Measurements from ENCODE around the gene CLSTN2.
A peak's percentile ranks its signal among the peaks of the same experiment; 100 is the strongest.

Gene CLSTN2

GRCh38 chr3:140092848-140093536 lies 158.0 kb downstream of the CLSTN2 start:
- no peaks in the 10 kb centered on the region for H3K79me2 ChIP-seq (ENCODE audit: control insufficient read depth, insufficient read depth, low read length, poor library complexity)
- H3K4me2 ChIP-seq (ENCODE audit: low read length): no peak overlapping the region
- peaks cover 3 to 4% of the 10 kb centered on the region in 2 experiments for H3K4me1 ChIP-seq (ENCODE audit: control insufficient read depth in 1 of 2, insufficient read depth in 2 of 2, low read length in 2 of 2)
- no peak overlapping the region for H3K23ac ChIP-seq (ENCODE audit: low read length)
- DNase-seq: no peak
- H3K27ac ChIP-seq (ENCODE audit: low read depth, low read length): no peak overlapping the region
- no CpG with 5 or more reads among the region's 8 CpGs for WGBS (ENCODE audit: extremely low coverage, insufficient coverage, insufficient read length)
- no peak overlapping the region for H3K9ac ChIP-seq (ENCODE audit: low read length)
- H2AFZ ChIP-seq (ENCODE audit: insufficient read depth, low read length, poor library complexity): no peak overlapping the region
- H3K36me3 ChIP-seq (ENCODE audit: control insufficient read depth in 1 of 2, insufficient read depth in 2 of 2, low read length in 2 of 2): no peaks in the 10 kb centered on the region
- H2BK5ac ChIP-seq (ENCODE audit: low read depth, low read length, poor library complexity): no peak overlapping the region
- no peak overlapping the region for H4K12ac ChIP-seq (ENCODE audit: low read depth, low read length)
- no peak overlapping the region for H3K18ac ChIP-seq (ENCODE audit: low read length)
- H3K14ac ChIP-seq (ENCODE audit: low read length): no peak overlapping the region
- H4K91ac ChIP-seq (ENCODE audit: low read depth, low read length): no peak overlapping the region
- H3K4ac ChIP-seq (ENCODE audit: low read depth, low read length): no peak overlapping the region
- no peaks in the 10 kb centered on the region for H3K27me3 ChIP-seq (ENCODE audit: insufficient read depth, low read length)
- H3K4me3 ChIP-seq (ENCODE audit: low read depth, low read length): no peak overlapping the region
- H3K9me3 ChIP-seq (ENCODE audit: insufficient read depth, low read depth, low read length): peaks cover 4% of the 10 kb centered on the region
- H4K8ac ChIP-seq (ENCODE audit: low read depth, low read length): no peak overlapping the region
- H3K79me1 ChIP-seq (ENCODE audit: low read length): no peaks in the 10 kb centered on the region
- H2AK5ac ChIP-seq (ENCODE audit: low read length): no peak overlapping the region
- H2BK120ac ChIP-seq (ENCODE audit: insufficient read depth, low read length, poor library complexity): no peak overlapping the region
- H2BK12ac ChIP-seq (ENCODE audit: low read length): no peak overlapping the region

GRCh38 chr3:140093742-140094141 lies 158.8 kb downstream of the CLSTN2 start:
- Histone ChIP-seq H3K79me1 (ENCODE audit: low read length) (no peaks in the 10 kb centered on the region), H2BK12ac (ENCODE audit: low read length) (no peak overlapping the region), H2BK5ac (ENCODE audit: low read depth, low read length, poor library complexity) (no peak overlapping the region), H3K27me3 (ENCODE audit: insufficient read depth, low read length) (no peaks in the 10 kb centered on the region), H3K4ac (ENCODE audit: low read depth, low read length) (no peak overlapping the region), H3K9ac (ENCODE audit: low read length) (no peak overlapping the region), H3K4me1 (ENCODE audit: control insufficient read depth in 1 of 2, insufficient read depth in 2 of 2, low read length in 2 of 2) (peaks cover 4% of the 10 kb centered on the region in 2 experiments), H3K14ac (ENCODE audit: low read length) (no peak overlapping the region), H4K12ac (ENCODE audit: low read depth, low read length) (no peak overlapping the region), H2AFZ (ENCODE audit: insufficient read depth, low read length, poor library complexity) (no peak overlapping the region), H3K23ac (ENCODE audit: low read length) (no peak overlapping the region), H2BK120ac (ENCODE audit: insufficient read depth, low read length, poor library complexity) (no peak overlapping the region), H3K4me3 (ENCODE audit: low read depth, low read length) (no peak overlapping the region), H3K9me3 (ENCODE audit: insufficient read depth, low read depth, low read length) (peaks cover 3% of the 10 kb centered on the region), H2AK5ac (ENCODE audit: low read length) (no peak overlapping the region), H4K8ac (ENCODE audit: low read depth, low read length) (no peak overlapping the region), H3K4me2 (ENCODE audit: low read length) (no peak overlapping the region), H3K18ac (ENCODE audit: low read length) (no peak overlapping the region), H3K27ac (ENCODE audit: low read depth, low read length) (no peak overlapping the region), H4K91ac (ENCODE audit: low read depth, low read length) (no peak overlapping the region), H3K79me2 (ENCODE audit: control insufficient read depth, insufficient read depth, low read length, poor library complexity) (no peaks in the 10 kb centered on the region), H3K36me3 (ENCODE audit: control insufficient read depth in 1 of 2, insufficient read depth in 2 of 2, low read length in 2 of 2) (no peaks in the 10 kb centered on the region)
- no CpG with 5 or more reads among the region's 5 CpGs for WGBS (ENCODE audit: extremely low coverage, insufficient coverage, insufficient read length)
- peak in 1 of 2 donors; percentile 4 for DNase-seq

- no peaks in the 10 kb centered on the region for H3K9me3 ChIP-seq (ENCODE audit: insufficient read depth, low read depth, low read length)
- H3K23ac ChIP-seq (ENCODE audit: low read length): no peak overlapping the region
- no peak for DNase-seq
- H2AFZ ChIP-seq (ENCODE audit: insufficient read depth, low read length, poor library complexity): no peak overlapping the region
- no peak overlapping the region for H3K27ac ChIP-seq (ENCODE audit: low read depth, low read length)
- no peak overlapping the region for H3K18ac ChIP-seq (ENCODE audit: low read length)
- H3K9ac ChIP-seq (ENCODE audit: low read length): no peak overlapping the region
- no peak overlapping the region for H2AK5ac ChIP-seq (ENCODE audit: low read length)
- H3K4me3 ChIP-seq (ENCODE audit: low read depth, low read length): no peak overlapping the region
- no peak overlapping the region for H4K91ac ChIP-seq (ENCODE audit: low read depth, low read length)
- no peaks in the 10 kb centered on the region for H3K27me3 ChIP-seq (ENCODE audit: insufficient read depth, low read length)
- no peak overlapping the region for H3K4ac ChIP-seq (ENCODE audit: low read depth, low read length)
- H3K4me1 ChIP-seq (ENCODE audit: control insufficient read depth in 1 of 2, insufficient read depth in 2 of 2, low read length in 2 of 2): peaks cover 4 to 5% of the 10 kb centered on the region in 2 experiments
- no CpG with 5 or more reads among the region's 1 CpG for WGBS (ENCODE audit: extremely low coverage, insufficient coverage, insufficient read length)
- H4K12ac ChIP-seq (ENCODE audit: low read depth, low read length): no peak overlapping the region
- no peaks in the 10 kb centered on the region for H3K79me2 ChIP-seq (ENCODE audit: control insufficient read depth, insufficient read depth, low read length, poor library complexity)
- no peak overlapping the region for H4K8ac ChIP-seq (ENCODE audit: low read depth, low read length)
- no peak overlapping the region for H3K14ac ChIP-seq (ENCODE audit: low read length)
- no peak overlapping the region for H3K4me2 ChIP-seq (ENCODE audit: low read length)
- H2BK12ac ChIP-seq (ENCODE audit: low read length): no peak overlapping the region
- H3K36me3 ChIP-seq (ENCODE audit: control insufficient read depth in 1 of 2, insufficient read depth in 2 of 2, low read length in 2 of 2): no peaks in the 10 kb centered on the region
- H3K79me1 ChIP-seq (ENCODE audit: low read length): no peaks in the 10 kb centered on the region
- H2BK120ac ChIP-seq (ENCODE audit: insufficient read depth, low read length, poor library complexity): no peak overlapping the region
- no peak overlapping the region for H2BK5ac ChIP-seq (ENCODE audit: low read depth, low read length, poor library complexity)
Measured at GRCh38 chr3:140094487-140094886, 159.5 kb downstream of the CLSTN2 start.

- Histone ChIP-seq H3K4me1 (ENCODE audit: control insufficient read depth in 1 of 2, insufficient read depth in 2 of 2, low read length in 2 of 2) (peaks cover 4 to 5% of the 10 kb centered on the region in 2 experiments), H2AK5ac (ENCODE audit: low read length) (no peak overlapping the region), H3K36me3 (ENCODE audit: control insufficient read depth in 1 of 2, insufficient read depth in 2 of 2, low read length in 2 of 2) (peaks cover 0 to 2% of the 10 kb centered on the region in 2 experiments), H2BK5ac (ENCODE audit: low read depth, low read length, poor library complexity) (no peak overlapping the region), H2BK120ac (ENCODE audit: insufficient read depth, low read length, poor library complexity) (no peak overlapping the region), H2AFZ (ENCODE audit: insufficient read depth, low read length, poor library complexity) (no peak overlapping the region), H3K14ac (ENCODE audit: low read length) (no peak overlapping the region), H3K9me3 (ENCODE audit: insufficient read depth, low read depth, low read length) (no peaks in the 10 kb centered on the region), H4K8ac (ENCODE audit: low read depth, low read length) (no peak overlapping the region), H2BK12ac (ENCODE audit: low read length) (no peak overlapping the region), H3K23ac (ENCODE audit: low read length) (no peak overlapping the region), H3K4ac (ENCODE audit: low read depth, low read length) (no peak overlapping the region), H4K12ac (ENCODE audit: low read depth, low read length) (no peak overlapping the region), H3K79me1 (ENCODE audit: low read length) (no peaks in the 10 kb centered on the region), H3K27ac (ENCODE audit: low read depth, low read length) (no peak overlapping the region), H3K79me2 (ENCODE audit: control insufficient read depth, insufficient read depth, low read length, poor library complexity) (no peaks in the 10 kb centered on the region), H4K91ac (ENCODE audit: low read depth, low read length) (no peak overlapping the region), H3K4me3 (ENCODE audit: low read depth, low read length) (no peak overlapping the region), H3K27me3 (ENCODE audit: insufficient read depth, low read length) (no peaks in the 10 kb centered on the region), H3K18ac (ENCODE audit: low read length) (no peak overlapping the region), H3K4me2 (ENCODE audit: low read length) (no peak overlapping the region), H3K9ac (ENCODE audit: low read length) (no peak overlapping the region)
- WGBS (ENCODE audit: extremely low coverage, insufficient coverage, insufficient read length): no CpG with 5 or more reads among the region's 3 CpGs
- no peak for DNase-seq
Measured at GRCh38 chr3:140096037-140096436, 161.1 kb downstream of the CLSTN2 start.
